ENCODE measurements around the gene ENDOU.

- TF ChIP-seq CTCF (conservative IDR thresholded peaks at IDR 0.05), result no peak
- no peak for TF ChIP-seq EZH2 (IDR thresholded peaks at IDR 0.05; ENCODE audit: low read depth)
These were observed 22.6 kb upstream of the ENDOU start for GRCh38 chr12:47747596-47748506.

Data from PC-9 (cell line).